GM12872 (cell line): ENCODE results near the gene TENM3.

Experiments
- CTCF ChIP-seq: IDR thresholded peaks from 3 replicates; pipeline ENCODE4 v1.5.1; 2011; ENCODE audit warnings: low read depth, mild to moderate bottlenecking, low read length, moderate library complexity; ENCODE audit not compliant: insufficient read depth

Gene TENM3

GRCh38 chr4:182268966-182269365 lies 25.8 kb downstream of the TENM3 start:
- TF ChIP-seq CTCF: no peak

- no peak for TF ChIP-seq CTCF
Measured at GRCh38 chr4:182271731-182272130, 28.5 kb downstream of the TENM3 start.

- TF ChIP-seq CTCF: no peak
Measured at GRCh38 chr4:182272151-182272550, 28.9 kb downstream of the TENM3 start.

GRCh38 chr4:182273191-182273935 lies 30.2 kb downstream of the TENM3 start:
- TF ChIP-seq CTCF: no peak

- no peak for TF ChIP-seq CTCF
Measured at GRCh38 chr4:182276210-182277109, 33.3 kb downstream of the TENM3 start.

GRCh38 chr4:182277377-182277776 lies 34.2 kb downstream of the TENM3 start:
- TF ChIP-seq CTCF: no peak

- no peak for TF ChIP-seq CTCF
Measured at GRCh38 chr4:182278729-182279128, 35.5 kb downstream of the TENM3 start.
